ENCODE data around the gene AQP5.

GRCh38 chr12:49967042-49967776, 5.5 kb downstream of the AQP5 start:
- TF ChIP-seq EZH2phosphoT487 (IDR thresholded peaks at IDR 0.05; ENCODE audit: insufficient read depth, low read depth) (no peak), EZH2 (IDR thresholded peaks at IDR 0.05; ENCODE audit: insufficient read depth, poor library complexity, severe bottlenecking) (no peak)

Measured in GM23248 (cell line).